Nephron (organoid): ENCODE results near the gene OTOG.

Source experiments
- H3K27ac Mint-ChIP-seq, 3 experiments: 2 replicates each; pipeline ENCODE4 v1.8.0; 2020; ENCODE audit warnings: mixed read lengths in 3 of 3, mild to moderate bottlenecking in 2 of 3, moderate library complexity in 1 of 3
- H3K27me3 Mint-ChIP-seq: 2 replicates; pipeline ENCODE4 v1.8.0; 2021; ENCODE audit warnings: low read depth, mild to moderate bottlenecking, moderate library complexity, mixed read lengths
- H3K36me3 Mint-ChIP-seq: 2 replicates; pipeline ENCODE4 v1.8.0; 2020; ENCODE audit warnings: low read depth, mixed read lengths
- H3K4me1 Mint-ChIP-seq: 2 replicates; pipeline ENCODE4 v1.8.0; 2020; ENCODE audit warnings: mixed read lengths
- H3K4me3 Mint-ChIP-seq, 3 experiments: 2 replicates each; pipeline ENCODE4 v1.8.0; 2020; ENCODE audit warnings: mild to moderate bottlenecking in 3 of 3, mixed read lengths in 3 of 3, moderate library complexity in 2 of 3
- H3K9me3 Mint-ChIP-seq: 2 replicates; pipeline ENCODE4 v1.8.0; 2020; ENCODE audit warnings: mixed read lengths
- CTCF ChIP-seq, 3 experiments: fragments of 200-600 bp; sonication (generic); IDR thresholded peaks; one replicate each; pipeline ENCODE4 v1.5.0; 2021; ENCODE audit warnings: antibody characterized with exemption in 3 of 3; ENCODE audit not compliant: unreplicated experiment in 3 of 3

The OTOG gene

GRCh38 chr11:17572359-17572690, 25.3 kb downstream of the OTOG start:
- no peaks in the 10 kb centered on the region for H3K36me3 Mint-ChIP-seq

GRCh38 chr11:17572791-17573460, 25.9 kb downstream of the OTOG start:
- no peaks in the 10 kb centered on the region for H3K9me3 Mint-ChIP-seq
- no peaks in the 10 kb centered on the region for H3K36me3 Mint-ChIP-seq
- no peak for TF ChIP-seq CTCF (IDR thresholded peaks at IDR 0.05; ENCODE audit: unreplicated experiment in 3 of 3)
- no peak overlapping the region for H3K27ac Mint-ChIP-seq
- H3K4me1 Mint-ChIP-seq, result no peaks in the 10 kb centered on the region
- no peak overlapping the region for H3K4me3 Mint-ChIP-seq
- H3K27me3 Mint-ChIP-seq, result peaks cover 32% of the 10 kb centered on the region

More at GRCh38 chr11:17572359-17572690, 25.3 kb downstream of the OTOG start:
- TF ChIP-seq CTCF (IDR thresholded peaks at IDR 0.05; ENCODE audit: unreplicated experiment in 3 of 3), result no peak
- H3K4me3 Mint-ChIP-seq, result no peak overlapping the region
- no peaks in the 10 kb centered on the region for H3K9me3 Mint-ChIP-seq
- peaks cover 29% of the 10 kb centered on the region for H3K27me3 Mint-ChIP-seq
- H3K4me1 Mint-ChIP-seq, result no peaks in the 10 kb centered on the region
- H3K27ac Mint-ChIP-seq, result no peak overlapping the region

- H3K27me3 Mint-ChIP-seq, result peaks cover 32% of the 10 kb centered on the region
- no peak overlapping the region for H3K27ac Mint-ChIP-seq
- H3K4me1 Mint-ChIP-seq, result no peaks in the 10 kb centered on the region
- no peaks in the 10 kb centered on the region for H3K36me3 Mint-ChIP-seq
- no peak overlapping the region for H3K4me3 Mint-ChIP-seq
- no peaks in the 10 kb centered on the region for H3K9me3 Mint-ChIP-seq
- no peak for TF ChIP-seq CTCF (IDR thresholded peaks at IDR 0.05; ENCODE audit: unreplicated experiment in 3 of 3)
Observed at GRCh38 chr11:17573526-17573925, 26.5 kb downstream of the OTOG start.

GRCh38 chr11:17574141-17575091, 27.4 kb downstream of the OTOG start:
- Mint-ChIP-seq H3K4me3 (no peak overlapping the region), H3K27ac (no peak overlapping the region)

More at GRCh38 chr11:17574141-17575091, 27.4 kb downstream of the OTOG start:
- peaks cover 30% of the 10 kb centered on the region for H3K27me3 Mint-ChIP-seq
- H3K9me3 Mint-ChIP-seq, result no peaks in the 10 kb centered on the region
- no peaks in the 10 kb centered on the region for H3K36me3 Mint-ChIP-seq
- H3K4me1 Mint-ChIP-seq, result no peaks in the 10 kb centered on the region
- TF ChIP-seq CTCF (IDR thresholded peaks at IDR 0.05; ENCODE audit: unreplicated experiment in 3 of 3), result no peak
